Caco-2 (cell line): ENCODE results near the gene CD27. TPM values are rescaled to one million over a fixed set of nuclear protein-coding genes. Genes with fewer than 3 reads are reported as not detected.

Source experiments
- BruUV-seq: library from RNA; stranded (reverse); fragments of 400-500 nt; replicated peaks from 2 replicates; lab custom pipeline; 2021; lab: Mats Ljungman, UMichigan
- CTCF ChIA-PET: fragments of 300-600 bp; sonication (Branson Sonifier 250); formaldehyde crosslinking; loops from one replicate; lab custom pipeline; 2022; ENCODE audit warnings: antibody characterized with exemption; lab: Charles Lee
- POLR2A ChIA-PET: fragments of 300-600 bp; sonication (Branson Sonifier 250); formaldehyde crosslinking; loops from one replicate; lab custom pipeline; 2022; ENCODE audit warnings: antibody characterized with exemption; lab: Charles Lee
- DNase-seq, 2 experiments: peaks; one replicate each; pipeline versions ENCODE4 v3.0.0 to v3.0.0-alpha.2; 2020 to 2022
- H3K27me3 ChIP-seq: replicated peaks from 2 replicates; pipeline ENCODE4 v1.6.0; 2011; ENCODE audit warnings: low read length; ENCODE audit not compliant: control insufficient read depth, insufficient read depth
- H3K36me3 ChIP-seq: 2 replicates; pipeline ENCODE4 v1.5.1; 2011; ENCODE audit warnings: low read length; ENCODE audit not compliant: control insufficient read depth, insufficient read depth
- H3K4me1 ChIP-seq: fragments of 250-450 bp; sonication (Bioruptor Pico); 2 replicates; pipeline ENCODE4 v1.5.1; 2020; ENCODE audit warnings: mild to moderate bottlenecking
- H3K4me3 ChIP-seq: 2 replicates; pipeline ENCODE4 v1.5.1; 2011; ENCODE audit warnings: low read depth, mild to moderate bottlenecking, control low read depth, low read length
- H3K9me3 ChIP-seq: fragments of 250-450 bp; sonication (Bioruptor Pico); 2 replicates; pipeline ENCODE4 v1.5.1; 2020; ENCODE audit warnings: mild to moderate bottlenecking, moderate library complexity
- H3K27ac Mint-ChIP-seq: one replicate; pipeline ENCODE4 v1.8.0; 2022; ENCODE audit warnings: mixed read lengths; ENCODE audit not compliant: unreplicated experiment
- H3K27me3 Mint-ChIP-seq: one replicate; pipeline ENCODE4 v1.8.0; 2022; ENCODE audit warnings: mixed read lengths; ENCODE audit not compliant: insufficient read depth, unreplicated experiment
- H3K36me3 Mint-ChIP-seq: one replicate; pipeline ENCODE4 v1.8.0; 2022; ENCODE audit warnings: mild to moderate bottlenecking, mixed read lengths; ENCODE audit not compliant: insufficient read depth, unreplicated experiment
- H3K4me1 Mint-ChIP-seq: one replicate; pipeline ENCODE4 v1.8.0; 2022; ENCODE audit warnings: low read depth, mixed read lengths; ENCODE audit not compliant: unreplicated experiment
- H3K4me3 Mint-ChIP-seq: one replicate; pipeline ENCODE4 v1.8.0; 2022; ENCODE audit warnings: mild to moderate bottlenecking, moderate library complexity, mixed read lengths; ENCODE audit not compliant: unreplicated experiment
- H3K9me3 Mint-ChIP-seq: one replicate; pipeline ENCODE4 v1.8.0; 2022; ENCODE audit warnings: mixed read lengths; ENCODE audit not compliant: unreplicated experiment
- CTCF ChIP-seq, 2 experiments: fragments of 200-600 bp in 1 of 2; IDR thresholded peaks; 1 replicate in 1 of 2; 2 replicates in 1 of 2; pipeline versions ENCODE4 v1.5.1 to v1.8.0; 2011 to 2022; ENCODE audit warnings: antibody characterized with exemption in 1 of 2, control low read depth in 1 of 2, inconsistent platforms in 1 of 2, low read depth in 1 of 2, low read length in 1 of 2, mild to moderate bottlenecking in 1 of 2, moderate library complexity in 1 of 2; ENCODE audit not compliant: insufficient read depth in 1 of 2, severe bottlenecking in 1 of 2, unreplicated experiment in 1 of 2
- intact Hi-C: fragments of 100-400 bp; cut with micrococcal nuclease; formaldehyde crosslinking; loops from one replicate; pipeline ENCODE4 v1.10.0; 2022; ENCODE audit not compliant: unreplicated experiment
- total RNA-seq: library from RNA; stranded (reverse); gene quantifications from 2 replicates; pipeline ENCODE4 v1.2.3, GENCODE V29; 2022

Gene CD27
- total RNA-seq, 1 experiment from 2014 or later: not detected

- BruUV-seq: no TSS peak
- Histone ChIP-seq H3K27me3 (no peaks in the 10 kb centered on the region), H3K36me3 (peaks cover 8% of the 10 kb centered on the region), H3K9me3 (no peaks in the 10 kb centered on the region), H3K4me3 (no peak overlapping the region), H3K4me1 (peaks cover 3% of the 10 kb centered on the region)
- peaks cover 42% of the 10 kb centered on the region for H3K36me3 Mint-ChIP-seq
- no peaks in the 10 kb centered on the region for H3K9me3 Mint-ChIP-seq
- intact Hi-C loops: no loop called here
- no peak overlapping the region for H3K4me3 Mint-ChIP-seq
- H3K4me1 Mint-ChIP-seq: peaks cover 3% of the 10 kb centered on the region
- ChIA-PET POLR2A (interaction anchor here (0.6 kb wide), 1 partner anchor 34 kb away, joined by 11 read pairs; the partner anchor contains the start of gene GAPDH), CTCF (interaction anchor here (0.6 kb wide), 1 partner anchor 34 kb away, joined by 4 read pairs; the partner anchor contains the start of gene GAPDH)
- TF ChIP-seq CTCF (IDR thresholded peaks at IDR 0.05; ENCODE audit: insufficient read depth in 1 of 2, low read depth in 1 of 2, low read length in 1 of 2, severe bottlenecking in 1 of 2, unreplicated experiment in 1 of 2): no peak
- DNase-seq: no peak
- no peak overlapping the region for H3K27ac Mint-ChIP-seq
- H3K27me3 Mint-ChIP-seq: no peaks in the 10 kb centered on the region
Measured at GRCh38 chr12:6500466-6500865, 55.7 kb downstream of the CD27 start.

Other genes with a start within 250 kb of the CD27 start
- 170 and 179 TPM in 2 replicates for gene CD9, start 244.6 kb upstream of the CD27 start, total RNA-seq
- gene PLEKHG6, start 134.3 kb upstream of the CD27 start, total RNA-seq: 109 and 123 TPM in 2 replicates
- gene TNFRSF1A, start 102.9 kb upstream of the CD27 start, total RNA-seq: 79.0 and 79.4 TPM in 2 replicates
- gene SCNN1A, start 69.4 kb upstream of the CD27 start, total RNA-seq: 52.6 and 53.5 TPM in 2 replicates
- 194 and 197 TPM in 2 replicates for gene LTBR, start 60.8 kb upstream of the CD27 start, total RNA-seq
- 9.1 and 9.7 TPM in 2 replicates for gene TAPBPL, start 7.1 kb downstream of the CD27 start, total RNA-seq
- gene VAMP1, start 25.7 kb downstream of the CD27 start, total RNA-seq: 8.4 and 9.7 TPM in 2 replicates
- gene MRPL51, start 48.3 kb downstream of the CD27 start, total RNA-seq: 448 and 456 TPM in 2 replicates
- 204 and 218 TPM in 2 replicates for gene NCAPD2, start 49.1 kb downstream of the CD27 start, total RNA-seq
- 4,975 and 5,337 TPM in 2 replicates for gene GAPDH, start 89.6 kb downstream of the CD27 start, total RNA-seq
- gene IFFO1, start 111.1 kb downstream of the CD27 start, total RNA-seq: 0.48 and 0.53 TPM in 2 replicates
- gene NOP2, start 123.3 kb downstream of the CD27 start, total RNA-seq: 145 and 157 TPM in 2 replicates
- gene CHD4, start 162.4 kb downstream of the CD27 start, total RNA-seq: 223 and 229 TPM in 2 replicates
- gene LPAR5, start 191.0 kb downstream of the CD27 start, total RNA-seq: 0.19 and 0.20 TPM in 2 replicates
- 0.73 and 1.3 TPM in 2 replicates for gene ACRBP, start 202.5 kb downstream of the CD27 start, total RNA-seq
- 31.6 and 32.8 TPM in 2 replicates for gene ING4, start 218.2 kb downstream of the CD27 start, total RNA-seq
- gene ZNF384, start 244.4 kb downstream of the CD27 start, total RNA-seq: 119 and 127 TPM in 2 replicates